HG03045 (cell line): ENCODE results near the gene NTN4.
"Not testable (repeated sequence)": the region's sequence is repeated elsewhere in the genome, so short reads cannot be mapped to it uniquely, and the experiment has no call there.

Source experiments
- ATAC-seq: cut with Tn5 transposase; IDR thresholded peaks from one replicate; pipeline ENCODE4 v1.9.1; 2021; ENCODE audit warnings: mild to moderate bottlenecking, moderate library complexity; ENCODE audit not compliant: unreplicated experiment

NTN4 gene

GRCh38 chr12:95790033-95790916, at the start of gene NTN4:
Gene NTN4, minus strand, starts transcription at chr12:95790764. Its CDS starts 455 bp downstream, at chr12:95790309.
- no peak for ATAC-seq

GRCh38 chr12:95838125-95838524, 47.6 kb upstream of the NTN4 start:
- no peak for ATAC-seq

- no peak for ATAC-seq
Observed at GRCh38 chr12:95837240-95838038, 46.9 kb upstream of the NTN4 start.

DNA sequence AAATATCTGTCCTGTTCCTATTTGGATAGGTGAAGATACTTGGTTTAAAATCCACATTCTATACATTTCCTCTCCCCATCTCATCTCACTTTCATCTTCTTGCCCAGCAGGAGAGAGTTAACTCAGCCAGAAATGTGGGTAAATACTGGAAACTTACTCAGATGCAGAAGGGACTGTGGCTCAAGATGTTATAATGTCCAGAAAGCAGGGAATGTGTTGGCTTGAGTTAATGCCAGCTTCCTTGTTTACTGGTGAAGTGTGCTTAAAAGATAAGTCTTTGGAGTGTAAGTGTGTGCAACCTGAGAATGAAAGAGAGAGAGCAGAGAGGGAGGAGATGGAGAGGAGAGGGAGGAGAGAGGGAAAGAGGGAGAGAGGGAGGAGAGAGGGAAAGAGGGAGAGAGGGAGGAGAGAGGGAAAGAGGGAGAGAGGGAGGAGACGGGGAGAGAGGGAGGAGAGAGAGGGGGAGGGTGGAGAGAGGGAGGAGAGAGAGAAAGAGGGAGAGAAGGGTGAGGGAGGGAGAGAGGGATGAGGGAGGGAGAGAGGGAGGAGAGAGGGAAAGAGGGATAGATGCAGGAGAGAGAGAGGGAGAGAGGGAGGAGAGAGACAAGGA, 46.2 kb upstream of the NTN4 start:
- ATAC-seq = no peak

DNA sequence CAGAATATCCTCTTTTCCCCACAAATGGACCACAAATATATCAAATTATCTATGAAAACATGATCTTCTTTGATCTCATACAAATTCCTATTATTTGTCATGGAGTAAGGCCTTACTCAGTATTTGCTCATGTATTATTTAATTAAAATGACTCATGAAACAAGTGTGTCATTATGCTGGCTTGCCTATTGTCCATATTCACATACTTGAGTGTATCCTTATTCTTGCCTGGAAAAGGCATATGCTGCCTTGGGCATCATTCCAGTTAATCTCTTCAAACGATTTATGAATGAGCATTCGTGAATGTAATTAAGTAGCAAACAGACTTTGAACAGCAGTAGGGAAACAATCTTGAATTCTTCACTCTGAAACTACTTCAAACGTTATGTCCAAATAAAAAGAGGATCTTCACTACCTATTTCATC, 45.6 kb upstream of the NTN4 start:
- no peak for ATAC-seq

- no peak for ATAC-seq
Observed at GRCh38 chr12:95834572-95834971, 44.0 kb upstream of the NTN4 start.

GRCh38 chr12:95830335-95831089, 39.9 kb upstream of the NTN4 start:
- no peak for ATAC-seq

DNA sequence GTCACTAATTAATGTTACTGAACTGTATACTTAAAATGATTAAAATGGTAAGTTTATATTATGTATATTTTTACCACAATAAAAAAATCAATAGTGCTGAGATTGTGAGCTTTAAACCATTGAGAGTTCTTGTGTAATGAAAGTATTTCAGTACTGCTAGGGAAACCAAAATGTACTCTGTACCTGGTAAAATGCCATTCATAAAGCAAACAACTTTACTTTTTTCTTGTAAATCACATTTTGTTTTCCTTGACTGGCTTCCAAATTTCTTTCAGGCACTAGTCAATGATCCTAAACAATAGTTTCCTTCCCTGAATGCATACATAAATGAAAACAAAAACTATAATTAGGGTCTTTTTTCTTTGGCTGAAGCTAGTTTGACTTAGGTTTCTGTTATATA, 38.8 kb upstream of the NTN4 start:
- ATAC-seq = no peak

- ATAC-seq = no peak
Observed at GRCh38 chr12:95820096-95820703, 29.6 kb upstream of the NTN4 start.

- no peak for ATAC-seq
Observed at GRCh38 chr12:95815632-95816212, 25.2 kb upstream of the NTN4 start.

DNA sequence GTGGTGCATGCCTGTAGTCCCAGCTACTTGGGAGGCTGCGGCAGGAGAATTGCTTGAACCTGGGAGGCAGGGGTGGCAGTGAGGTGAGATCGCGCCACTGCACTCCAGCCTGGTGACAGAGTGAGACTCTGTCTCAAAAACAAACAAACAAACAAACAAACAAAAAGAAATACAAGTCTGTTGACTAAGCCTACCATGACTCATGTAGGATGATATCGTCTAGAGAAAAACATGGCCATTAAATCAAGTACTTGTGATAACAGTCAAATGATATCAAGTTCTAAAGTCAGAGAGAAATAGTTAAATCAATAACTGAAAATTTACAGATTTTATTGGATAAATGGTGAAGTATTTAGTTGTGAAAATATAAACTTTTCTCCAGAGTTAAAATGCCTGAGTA, 21.6 kb upstream of the NTN4 start:
- not testable (repeated sequence) for ATAC-seq

DNA sequence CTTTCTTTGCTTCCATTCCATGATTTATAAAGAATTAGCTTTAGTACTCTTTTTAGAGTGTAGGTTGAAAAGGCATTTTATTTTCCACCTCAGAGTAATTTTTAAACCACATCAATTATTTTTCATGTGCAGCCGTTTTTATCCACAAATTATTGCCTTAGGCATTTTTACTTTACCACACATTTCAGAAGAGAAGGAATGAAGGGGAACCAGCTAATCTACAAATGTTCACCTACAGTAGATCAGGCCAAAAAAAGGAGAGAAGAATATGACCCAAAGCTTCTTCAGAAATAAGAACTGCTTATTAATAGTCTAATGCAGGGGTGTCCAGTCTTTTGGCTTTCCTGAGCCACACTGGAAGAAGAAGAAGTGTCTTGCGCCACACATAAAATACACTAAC, 19.8 kb upstream of the NTN4 start:
- no peak for ATAC-seq

DNA sequence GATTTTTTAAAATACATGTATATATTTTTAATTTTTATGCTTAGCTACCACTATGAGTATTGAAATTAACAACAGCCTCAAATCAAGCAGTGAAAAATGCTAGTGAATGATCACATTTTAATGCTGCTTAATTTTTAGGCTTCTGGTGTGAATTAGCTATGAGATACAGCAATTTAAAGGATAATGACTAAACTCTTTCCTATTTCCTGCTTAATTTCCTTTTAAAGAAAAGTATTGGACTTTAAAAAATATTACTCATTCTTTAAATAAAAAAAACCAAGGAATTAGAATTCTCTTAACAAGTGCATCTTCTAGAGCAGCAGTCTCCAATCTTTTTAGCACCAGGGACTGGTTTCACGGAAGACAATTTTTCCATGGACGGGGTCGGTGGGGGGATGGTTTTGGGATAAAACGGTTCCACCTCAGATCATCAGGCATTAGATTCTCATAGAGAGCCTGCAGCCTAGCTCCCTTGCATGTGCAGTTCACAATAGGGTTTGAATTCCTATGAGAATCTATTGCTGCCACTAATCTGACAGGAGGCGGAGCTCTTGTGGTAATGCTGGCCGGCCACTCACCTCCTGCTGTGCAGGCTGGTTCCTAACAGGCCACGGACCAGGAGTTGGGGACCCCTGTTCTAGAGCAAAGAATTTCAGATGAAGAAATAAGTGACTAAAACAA, 18.6 kb upstream of the NTN4 start:
- ATAC-seq = no peak

DNA sequence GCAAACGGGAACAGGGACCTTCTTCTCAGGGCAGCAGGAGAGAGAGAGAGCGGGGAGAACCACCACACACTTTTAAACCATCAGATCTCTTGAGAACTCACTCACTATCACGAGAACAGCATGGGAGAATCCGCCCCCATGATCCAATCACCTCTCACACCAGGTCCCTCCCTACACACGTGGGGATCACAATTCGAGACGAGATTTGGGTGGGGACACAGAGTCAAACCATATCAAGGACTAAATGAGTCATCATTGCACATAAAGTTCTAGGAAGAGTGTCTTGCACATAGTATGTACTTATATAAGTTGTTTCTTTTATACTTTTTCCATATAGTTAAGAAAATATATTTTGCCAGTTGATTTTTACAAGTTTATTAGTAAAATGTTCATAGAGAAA, 17.6 kb upstream of the NTN4 start:
- ATAC-seq = no peak

GRCh38 chr12:95805864-95806671, 15.5 kb upstream of the NTN4 start:
- no peak for ATAC-seq

DNA sequence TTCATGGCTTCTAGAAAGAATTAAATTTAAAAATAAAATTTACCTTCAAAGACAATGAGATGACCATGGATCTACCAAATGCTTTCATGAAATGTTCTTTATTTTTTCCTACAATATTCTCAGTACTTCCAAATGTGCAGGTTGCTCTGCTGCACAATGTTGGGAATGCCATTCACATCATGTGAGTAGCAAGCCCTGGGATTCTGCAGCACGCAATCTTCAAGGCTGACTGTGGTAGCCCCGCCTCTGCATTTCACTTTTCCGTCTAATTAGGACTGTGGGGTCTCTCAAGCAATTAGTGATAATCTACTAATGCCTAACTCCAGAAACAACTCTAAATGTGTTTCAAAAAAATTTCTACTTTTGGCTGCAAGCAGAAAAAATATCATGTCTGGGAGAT, 13.7 kb upstream of the NTN4 start:
- no peak for ATAC-seq

- ATAC-seq = no peak
Observed at GRCh38 chr12:95803817-95804216, 13.3 kb upstream of the NTN4 start.

DNA sequence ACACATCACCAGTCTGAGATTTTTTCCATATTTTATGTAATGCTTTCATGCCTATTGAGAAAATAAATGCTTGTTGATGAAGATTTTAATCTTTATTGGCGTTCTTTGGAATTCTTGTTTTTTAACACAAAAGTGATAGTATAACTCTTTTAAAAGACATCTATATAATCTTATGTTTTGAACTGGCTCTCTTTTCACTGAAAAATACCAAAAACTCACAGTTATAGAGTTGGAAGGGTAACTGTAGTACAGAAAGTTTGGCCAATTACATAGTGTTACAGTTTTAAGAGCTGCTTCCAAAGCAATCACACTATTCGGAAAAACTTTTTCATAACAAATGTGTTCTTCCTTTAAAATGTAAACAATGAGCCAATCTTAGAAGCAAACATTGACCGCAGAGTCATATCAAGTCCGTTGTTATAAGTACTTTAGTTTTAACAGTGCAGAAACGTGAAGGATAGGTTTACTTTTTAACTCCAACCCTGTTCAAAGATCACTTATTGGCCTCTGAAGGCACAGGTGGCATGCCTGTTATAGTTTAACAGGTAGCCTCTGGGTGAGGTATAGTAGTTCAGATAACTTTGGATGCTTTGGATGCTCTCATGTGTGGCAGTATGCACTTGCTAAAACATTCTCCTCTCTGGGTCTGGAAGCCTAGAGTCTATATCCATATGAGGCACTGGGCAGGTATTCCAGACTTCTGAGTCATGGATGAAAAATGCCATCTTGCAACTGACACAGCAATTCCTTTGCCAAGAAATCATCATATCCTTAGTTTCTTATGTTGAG, 12.1 kb upstream of the NTN4 start:
- no peak for ATAC-seq
